ENCODE results near the gene BARX2.

BARX2 gene

GRCh38 chr11:129373489-129373953 is 2.1 kb upstream of the BARX2 start:
- in situ Hi-C loops (cut with HindIII; ENCODE audit: low sequenced_read_pairs): no loop called here

GRCh38 chr11:129374081-129374992 is 1.3 kb upstream of the BARX2 start:
- in situ Hi-C loops (cut with HindIII; ENCODE audit: low sequenced_read_pairs): no loop called here

GRCh38 chr11:129374993-129375750 is 476 bp upstream of the BARX2 start:
- in situ Hi-C loops (cut with HindIII; ENCODE audit: low sequenced_read_pairs): no loop called here

- in situ Hi-C loops (cut with HindIII; ENCODE audit: low sequenced_read_pairs): no loop called here
These were observed 1.2 kb downstream of the BARX2 start for GRCh38 chr11:129376658-129377341.

- in situ Hi-C loops (cut with HindIII; ENCODE audit: low sequenced_read_pairs): no loop called here
These were observed 2.1 kb downstream of the BARX2 start for GRCh38 chr11:129377739-129378138.

- in situ Hi-C loops (cut with HindIII; ENCODE audit: low sequenced_read_pairs): no loop called here
These were observed 4.8 kb downstream of the BARX2 start for GRCh38 chr11:129380413-129380812.

GRCh38 chr11:129382583-129382982 is 6.9 kb downstream of the BARX2 start:
- in situ Hi-C loops (cut with HindIII; ENCODE audit: low sequenced_read_pairs): no loop called here

GRCh38 chr11:129383060-129383459 is 7.4 kb downstream of the BARX2 start:
- in situ Hi-C loops (cut with HindIII; ENCODE audit: low sequenced_read_pairs): no loop called here

- in situ Hi-C loops (cut with HindIII; ENCODE audit: low sequenced_read_pairs): no loop called here
These were observed 7.9 kb downstream of the BARX2 start for GRCh38 chr11:129383502-129383901.

- in situ Hi-C loops (cut with HindIII; ENCODE audit: low sequenced_read_pairs): no loop called here
These were observed 8.8 kb downstream of the BARX2 start for GRCh38 chr11:129384415-129384814.

- in situ Hi-C loops (cut with HindIII; ENCODE audit: low sequenced_read_pairs): no loop called here
These were observed 10.2 kb downstream of the BARX2 start for GRCh38 chr11:129385801-129386200.

GRCh38 chr11:129386795-129387397 is 11.2 kb downstream of the BARX2 start:
- in situ Hi-C loops (cut with HindIII; ENCODE audit: low sequenced_read_pairs): no loop called here

GRCh38 chr11:129387434-129387833 is 11.8 kb downstream of the BARX2 start:
- in situ Hi-C loops (cut with HindIII; ENCODE audit: low sequenced_read_pairs): no loop called here

- in situ Hi-C loops (cut with HindIII; ENCODE audit: low sequenced_read_pairs): no loop called here
These were observed 13.2 kb downstream of the BARX2 start for GRCh38 chr11:129388824-129389223.

- in situ Hi-C loops (cut with HindIII; ENCODE audit: low sequenced_read_pairs): no loop called here
These were observed 14.7 kb downstream of the BARX2 start for GRCh38 chr11:129390303-129390821.

- in situ Hi-C loops (cut with HindIII; ENCODE audit: low sequenced_read_pairs): no loop called here
These were observed 15.7 kb downstream of the BARX2 start for GRCh38 chr11:129391360-129391759.

- in situ Hi-C loops (cut with HindIII; ENCODE audit: low sequenced_read_pairs): no loop called here
These were observed 16.2 kb downstream of the BARX2 start for GRCh38 chr11:129391821-129392220.

- in situ Hi-C loops (cut with HindIII; ENCODE audit: low sequenced_read_pairs): no loop called here
These were observed 17.3 kb downstream of the BARX2 start for GRCh38 chr11:129392995-129393394.

GRCh38 chr11:129394709-129395108 is 19.1 kb downstream of the BARX2 start:
- in situ Hi-C loops (cut with HindIII; ENCODE audit: low sequenced_read_pairs): no loop called here

GRCh38 chr11:129395432-129395831 is 19.8 kb downstream of the BARX2 start:
- in situ Hi-C loops (cut with HindIII; ENCODE audit: low sequenced_read_pairs): no loop called here

GRCh38 chr11:129395883-129396282 is 20.2 kb downstream of the BARX2 start:
- in situ Hi-C loops (cut with HindIII; ENCODE audit: low sequenced_read_pairs): no loop called here

Data from endothelial cell of hepatic sinusoid (primary cell).